Measurements from ENCODE around the gene ANKRD63. TPM values are rescaled to one million over a fixed set of nuclear protein-coding genes. Genes with fewer than 3 reads are reported as not detected.

The ANKRD63 gene
- total and polyA plus RNA-seq, 2 donors (not counting 1 experiment from before 2014, with no cell fraction given), result 0.25 TPM; not detected in 1

GRCh38 chr15:40233727-40234577 lies 48.9 kb downstream of the ANKRD63 start:
- Mint-ChIP-seq H3K9me3 (ENCODE audit: insufficient read depth) (no peaks in the 10 kb centered on the region), H3K4me1 (peaks cover 29% of the 10 kb centered on the region), H3K27ac (no peak overlapping the region), H3K27me3 (peaks cover 3% of the 10 kb centered on the region), H3K4me3 (no peak overlapping the region)
- H3K9ac ChIP-seq (ENCODE audit: low read length), result no peak overlapping the region
- no peaks in the 10 kb centered on the region for H3K79me2 ChIP-seq (ENCODE audit: control insufficient read depth, insufficient read depth, low read length)
- H3K4me3 ChIP-seq (ENCODE audit: control extremely low read depth in 1 of 5, extremely low read depth in 1 of 5, insufficient read depth in 1 of 5, low read depth in 2 of 5, low read length in 4 of 5), result no peak overlapping the region
- ChIA-PET POLR2A (no interaction called here), CTCF (interaction anchor here (0.7 to 1.8 kb wide), 3 partner anchors 17 to 194 kb away, joined by 4 to 9 read pairs (median 4); no protein-coding TSS in a partner anchor)
- no peaks in the 10 kb centered on the region for H3K27me3 ChIP-seq (replicated peaks in 1 of 4; ENCODE audit: control extremely low read depth in 1 of 4, control insufficient read depth in 3 of 4, insufficient read depth in 4 of 4, low read length in 3 of 4)
- 89% methylated on average over 5 of the region's 11 CpGs for WGBS (ENCODE audit: insufficient coverage)
- H3K4me2 ChIP-seq (replicated peaks; ENCODE audit: low read depth, low read length, poor library complexity, severe bottlenecking), result no peak overlapping the region
- no peak overlapping the region for H2AFZ ChIP-seq (ENCODE audit: insufficient read depth, low read depth, low read length, poor library complexity, severe bottlenecking)
- intact Hi-C loops (cut with micrococcal nuclease), result no loop called here
- no peak for TF ChIP-seq CTCF (IDR thresholded peaks at IDR 0.05)
- no peak for TF ChIP-seq EZH2 (IDR thresholded peaks at IDR 0.05; ENCODE audit: borderline replicate concordance, insufficient read depth, low read depth, low read length, poor library complexity, severe bottlenecking)
- H3K27ac ChIP-seq (ENCODE audit: low read length in 2 of 2), result no peak overlapping the region
- ATAC-seq (ENCODE audit: low read depth), result no peak
- no peaks in the 10 kb centered on the region for H4K20me1 ChIP-seq (ENCODE audit: control insufficient read depth, insufficient read depth, low read length, poor library complexity, severe bottlenecking)
- peaks cover 22 to 24% of the 10 kb centered on the region in 2 donors for H3K4me1 ChIP-seq (ENCODE audit: control insufficient read depth in 2 of 2, insufficient read depth in 2 of 2, low read length in 2 of 2)
- H3K36me3 ChIP-seq (replicated peaks in 1 of 2; ENCODE audit: control extremely low read depth in 1 of 2, control insufficient read depth in 1 of 2, extremely low read depth in 1 of 2, insufficient read depth in 2 of 2, low read length in 1 of 2), result no peaks in the 10 kb centered on the region
- no peak for DNase-seq
- H3K9me3 ChIP-seq (ENCODE audit: control extremely low read depth in 1 of 3, control insufficient read depth in 2 of 3, insufficient read depth in 1 of 3, low read length in 2 of 3), result no peaks in the 10 kb centered on the region

GRCh38 chr15:40232625-40233070 lies 50.2 kb downstream of the ANKRD63 start:
- Histone ChIP-seq H3K4me2 (replicated peaks; ENCODE audit: low read depth, low read length, poor library complexity, severe bottlenecking) (no peak overlapping the region), H3K9ac (ENCODE audit: low read length) (no peak overlapping the region), H4K20me1 (ENCODE audit: control insufficient read depth, insufficient read depth, low read length, poor library complexity, severe bottlenecking) (no peaks in the 10 kb centered on the region), H3K27ac (ENCODE audit: low read length in 2 of 2) (no peak overlapping the region), H3K4me1 (ENCODE audit: control insufficient read depth in 2 of 2, insufficient read depth in 2 of 2, low read length in 2 of 2) (peaks cover 14 to 15% of the 10 kb centered on the region in 2 donors), H2AFZ (ENCODE audit: insufficient read depth, low read depth, low read length, poor library complexity, severe bottlenecking) (no peak overlapping the region), H3K27me3 (replicated peaks in 1 of 4; ENCODE audit: control extremely low read depth in 1 of 4, control insufficient read depth in 3 of 4, insufficient read depth in 4 of 4, low read length in 3 of 4) (no peaks in the 10 kb centered on the region), H3K79me2 (ENCODE audit: control insufficient read depth, insufficient read depth, low read length) (no peaks in the 10 kb centered on the region), H3K4me3 (ENCODE audit: control extremely low read depth in 1 of 5, extremely low read depth in 1 of 5, insufficient read depth in 1 of 5, low read depth in 2 of 5, low read length in 4 of 5) (no peak overlapping the region), H3K36me3 (replicated peaks in 1 of 2; ENCODE audit: control extremely low read depth in 1 of 2, control insufficient read depth in 1 of 2, extremely low read depth in 1 of 2, insufficient read depth in 2 of 2, low read length in 1 of 2) (no peaks in the 10 kb centered on the region), H3K9me3 (ENCODE audit: control extremely low read depth in 1 of 3, control insufficient read depth in 2 of 3, insufficient read depth in 1 of 3, low read length in 2 of 3) (no peaks in the 10 kb centered on the region)
- Mint-ChIP-seq H3K4me3 (no peak overlapping the region), H3K9me3 (ENCODE audit: insufficient read depth) (no peaks in the 10 kb centered on the region), H3K27ac (no peak overlapping the region), H3K27me3 (no peaks in the 10 kb centered on the region), H3K4me1 (peaks cover 17% of the 10 kb centered on the region)
- ChIA-PET POLR2A (no interaction called here), CTCF (interaction anchor here (0.7 to 2.7 kb wide), 2 partner anchors 9 to 15 kb away, joined by 3 to 17 read pairs; no protein-coding TSS in a partner anchor)
- no peak for TF ChIP-seq CTCF (IDR thresholded peaks at IDR 0.05)
- no peak for TF ChIP-seq EZH2 (IDR thresholded peaks at IDR 0.05; ENCODE audit: borderline replicate concordance, insufficient read depth, low read depth, low read length, poor library complexity, severe bottlenecking)
- ATAC-seq (ENCODE audit: low read depth), result no peak
- intact Hi-C loops (cut with micrococcal nuclease), result no loop called here
- 91% methylated on average over 7 of the region's 7 CpGs for WGBS (ENCODE audit: insufficient coverage)
- DNase-seq, result no peak

Measured in B cell (primary cell).